ENCODE results near the gene ZBTB34.

Gene ZBTB34

DNA sequence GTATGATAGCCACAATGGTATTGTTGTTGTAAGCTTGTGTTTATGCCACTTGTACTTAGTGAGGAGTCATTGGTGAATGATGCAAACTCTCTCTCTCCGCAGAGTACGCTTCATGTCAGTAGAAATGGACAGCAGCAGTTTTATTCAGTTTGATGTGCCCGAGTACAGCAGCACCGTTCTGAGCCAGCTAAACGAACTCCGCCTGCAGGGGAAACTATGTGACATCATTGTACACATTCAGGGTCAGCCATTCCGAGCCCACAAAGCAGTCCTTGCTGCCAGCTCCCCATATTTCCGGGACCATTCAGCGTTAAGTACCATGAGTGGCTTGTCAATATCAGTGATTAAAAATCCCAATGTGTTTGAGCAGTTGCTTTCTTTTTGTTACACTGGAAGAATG, 18.8 kb downstream of the ZBTB34 start:
- Mint-ChIP-seq H3K9me3 (no peaks in the 10 kb centered on the region), H3K27me3 (no peaks in the 10 kb centered on the region), H3K36me3 (ENCODE audit: low read depth) (peaks cover 46% of the 10 kb centered on the region), H3K4me3 (no peak overlapping the region), H3K27ac (no peak overlapping the region), H3K4me1 (ENCODE audit: low read depth) (peaks cover 24% of the 10 kb centered on the region)
- DNase-seq = no peak

DNA sequence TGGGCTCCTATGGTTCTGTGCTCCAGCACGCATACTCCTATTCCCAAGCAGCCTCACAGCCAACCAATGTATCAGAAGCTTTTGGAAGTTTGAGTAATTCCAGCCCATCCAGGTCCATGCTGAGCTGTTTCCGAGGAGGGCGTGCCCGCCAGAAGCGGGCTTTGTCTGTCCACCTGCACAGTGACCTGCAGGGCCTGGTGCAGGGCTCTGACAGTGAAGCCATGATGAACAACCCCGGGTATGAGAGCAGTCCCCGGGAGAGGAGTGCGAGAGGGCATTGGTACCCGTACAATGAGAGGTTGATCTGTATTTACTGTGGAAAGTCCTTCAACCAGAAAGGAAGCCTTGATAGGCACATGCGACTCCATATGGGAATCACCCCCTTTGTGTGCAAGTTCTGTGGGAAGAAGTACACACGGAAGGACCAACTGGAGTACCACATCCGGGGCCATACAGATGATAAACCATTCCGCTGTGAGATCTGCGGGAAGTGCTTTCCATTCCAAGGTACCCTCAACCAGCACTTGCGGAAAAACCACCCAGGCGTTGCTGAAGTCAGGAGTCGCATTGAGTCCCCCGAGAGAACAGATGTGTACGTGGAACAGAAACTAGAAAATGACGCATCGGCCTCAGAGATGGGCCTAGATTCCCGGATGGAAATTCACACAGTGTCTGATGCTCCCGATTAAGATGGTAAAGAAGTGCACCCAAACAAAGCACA, 19.9 kb downstream of the ZBTB34 start:
- DNase-seq = no peak
- no peak overlapping the region for H3K27ac Mint-ChIP-seq
- peaks cover 46% of the 10 kb centered on the region for H3K36me3 Mint-ChIP-seq (ENCODE audit: low read depth)
- no peaks in the 10 kb centered on the region for H3K9me3 Mint-ChIP-seq
- no peaks in the 10 kb centered on the region for H3K27me3 Mint-ChIP-seq
- H3K4me1 Mint-ChIP-seq (ENCODE audit: low read depth) = peaks cover 21% of the 10 kb centered on the region
- H3K4me3 Mint-ChIP-seq = no peak overlapping the region

DNA sequence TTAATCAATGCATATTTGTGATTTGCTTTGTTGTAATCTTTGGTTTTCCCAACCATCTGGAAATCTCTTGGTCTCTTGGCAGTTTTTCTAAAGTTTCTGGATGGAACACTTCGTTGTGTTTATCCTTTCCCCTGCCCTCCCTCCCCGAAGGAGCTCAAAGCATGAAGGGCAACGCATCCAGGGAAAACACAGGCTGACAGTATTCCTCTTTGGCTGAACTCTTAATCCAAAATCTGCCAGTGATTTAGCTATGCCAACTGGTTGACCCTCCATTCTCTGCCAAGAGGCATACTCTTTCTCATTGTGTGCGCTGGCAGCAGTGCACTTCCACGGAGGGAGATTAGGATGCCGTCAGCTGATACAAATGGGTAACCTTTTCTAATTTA, 20.5 kb downstream of the ZBTB34 start:
- Mint-ChIP-seq H3K27me3 (no peaks in the 10 kb centered on the region), H3K4me1 (ENCODE audit: low read depth) (peaks cover 18% of the 10 kb centered on the region), H3K27ac (no peak overlapping the region), H3K9me3 (no peaks in the 10 kb centered on the region), H3K4me3 (no peak overlapping the region), H3K36me3 (ENCODE audit: low read depth) (peaks cover 49% of the 10 kb centered on the region)
- no peak for DNase-seq

DNA sequence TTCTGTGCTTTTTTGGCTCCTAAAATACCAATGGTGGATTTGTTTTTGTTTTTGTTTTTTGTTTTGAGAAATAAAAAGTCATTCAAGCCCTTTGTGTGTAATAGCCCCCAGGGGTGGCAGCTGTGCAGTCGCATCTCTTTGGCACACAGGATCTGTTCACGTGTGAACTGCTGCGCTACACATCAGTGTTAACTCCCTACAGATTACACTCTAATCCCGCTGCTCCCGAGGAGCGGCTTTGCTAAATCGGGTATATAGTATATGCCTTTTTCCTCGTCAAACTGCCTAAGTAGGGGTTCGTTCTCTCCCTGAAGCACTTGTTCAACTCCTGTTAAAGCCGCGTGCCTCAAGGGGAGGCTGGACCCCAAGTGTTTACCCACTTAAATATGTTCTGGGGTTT, 22.3 kb downstream of the ZBTB34 start:
- Mint-ChIP-seq H3K36me3 (ENCODE audit: low read depth) (peaks cover 48% of the 10 kb centered on the region), H3K27me3 (no peaks in the 10 kb centered on the region), H3K4me3 (no peak overlapping the region), H3K9me3 (no peaks in the 10 kb centered on the region), H3K4me1 (ENCODE audit: low read depth) (peaks cover 3% of the 10 kb centered on the region), H3K27ac (no peak overlapping the region)
- no peak for DNase-seq

DNA sequence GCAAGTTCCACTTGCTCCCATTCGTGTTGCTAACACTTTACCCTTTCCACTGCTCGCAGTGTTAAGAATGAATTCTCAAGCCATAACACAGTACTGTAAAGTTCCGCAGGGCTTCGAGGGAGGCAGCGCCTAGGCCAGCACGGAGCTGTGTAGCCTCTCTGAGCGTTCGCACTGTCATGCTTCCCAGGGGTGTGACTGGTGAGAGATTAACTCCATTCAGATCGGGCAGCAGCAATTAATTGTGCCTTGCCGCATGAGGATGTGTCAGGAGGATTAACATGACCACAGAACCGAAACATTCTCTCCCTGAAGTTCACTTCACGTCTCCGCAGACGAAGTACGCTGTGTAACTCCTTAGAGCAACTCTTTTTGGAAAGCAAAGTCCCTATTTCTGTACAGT, 23.2 kb downstream of the ZBTB34 start:
- no peak for DNase-seq
- H3K27me3 Mint-ChIP-seq = no peaks in the 10 kb centered on the region
- H3K4me1 Mint-ChIP-seq (ENCODE audit: low read depth) = peaks cover 2% of the 10 kb centered on the region
- no peaks in the 10 kb centered on the region for H3K9me3 Mint-ChIP-seq
- H3K4me3 Mint-ChIP-seq = no peak overlapping the region
- no peak overlapping the region for H3K27ac Mint-ChIP-seq
- H3K36me3 Mint-ChIP-seq (ENCODE audit: low read depth) = peaks cover 44% of the 10 kb centered on the region

DNA sequence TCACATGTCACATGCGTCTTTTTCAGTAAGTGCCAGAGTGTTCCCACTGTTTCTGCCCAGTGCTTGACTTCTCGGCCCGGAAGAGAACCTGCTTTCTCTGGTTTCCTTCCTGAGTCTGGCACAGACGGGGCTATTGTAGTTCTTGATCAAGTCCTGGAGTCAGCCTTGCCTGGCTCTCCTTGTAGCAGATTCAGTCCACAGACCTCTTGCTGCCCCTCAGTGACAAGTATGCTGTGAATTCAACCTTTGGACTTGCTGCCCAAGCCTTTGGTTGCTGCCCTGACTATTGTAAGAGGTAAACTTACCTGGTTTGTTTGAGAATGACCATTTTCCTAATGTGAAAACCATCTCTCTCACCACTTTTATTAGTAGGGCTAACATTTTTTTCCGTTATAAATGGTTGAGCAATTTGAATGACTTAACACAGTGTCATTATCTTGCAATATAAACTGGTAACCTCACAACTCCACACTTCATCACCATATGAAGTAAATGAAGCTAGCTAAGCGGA, 24.7 kb downstream of the ZBTB34 start:
- H3K4me3 Mint-ChIP-seq = no peak overlapping the region
- H3K36me3 Mint-ChIP-seq (ENCODE audit: low read depth) = peaks cover 30% of the 10 kb centered on the region
- H3K27ac Mint-ChIP-seq = no peak overlapping the region
- no peaks in the 10 kb centered on the region for H3K9me3 Mint-ChIP-seq
- no peak for DNase-seq
- H3K27me3 Mint-ChIP-seq = no peaks in the 10 kb centered on the region
- peaks cover 2% of the 10 kb centered on the region for H3K4me1 Mint-ChIP-seq (ENCODE audit: low read depth)

DNA sequence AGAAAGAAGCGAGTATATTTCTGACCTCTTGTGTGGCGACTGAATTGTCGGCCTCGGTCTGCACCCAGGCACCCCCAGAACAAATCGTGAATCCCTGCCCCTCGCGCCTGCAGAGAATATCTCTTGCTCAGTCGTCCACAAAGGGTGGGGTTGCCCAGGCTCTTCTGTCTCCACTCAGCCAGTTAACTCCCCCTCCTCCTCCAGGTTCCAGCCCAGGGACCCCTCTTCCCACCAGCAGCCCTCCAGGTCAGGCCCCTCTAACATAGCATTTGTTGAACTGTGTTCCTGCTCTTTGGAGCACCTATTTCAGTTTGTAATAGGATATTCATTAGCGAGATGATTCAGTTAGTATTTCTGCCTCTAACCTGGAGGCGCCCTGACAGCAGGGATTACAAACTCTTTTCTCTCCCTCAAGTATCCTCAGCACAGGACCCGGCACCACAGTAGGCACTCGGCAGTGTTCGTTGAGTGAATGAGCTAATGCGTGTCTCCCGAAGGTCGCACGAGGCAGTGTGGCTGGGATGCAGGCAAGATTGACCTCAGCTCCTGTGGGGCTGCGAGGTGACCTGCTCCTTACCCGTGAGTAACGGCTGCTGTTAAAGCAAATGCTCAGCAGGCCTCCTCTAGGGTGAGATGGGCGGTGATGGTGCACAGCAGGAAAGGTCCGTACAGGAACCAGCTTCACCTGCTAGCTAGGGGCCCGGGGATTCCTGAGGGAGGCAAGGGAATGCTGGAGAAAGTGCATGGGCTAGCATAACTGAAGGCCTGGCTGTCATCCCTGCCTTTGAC, 25.8 kb downstream of the ZBTB34 start:
- Mint-ChIP-seq H3K27ac (no peak overlapping the region), H3K27me3 (no peaks in the 10 kb centered on the region)

DNA sequence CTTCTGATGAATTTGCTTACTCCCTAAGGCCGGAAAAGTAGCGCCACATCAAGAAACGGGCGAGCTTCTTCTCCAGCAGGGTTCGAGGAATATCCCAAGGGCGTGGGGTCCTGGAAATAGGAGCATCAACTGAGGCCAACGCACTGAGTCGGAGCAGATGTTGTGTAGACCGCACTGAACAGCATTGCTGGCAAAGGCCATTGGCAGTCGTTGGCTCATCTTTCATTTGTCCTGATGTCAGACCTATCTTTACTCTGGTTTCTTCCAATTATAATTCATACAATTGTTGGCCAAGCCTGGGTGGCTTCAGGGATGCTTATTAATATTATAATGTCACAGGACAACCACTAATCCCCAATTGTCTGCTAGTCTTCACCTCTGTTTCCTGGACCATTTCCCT, 26.5 kb downstream of the ZBTB34 start:
- H3K9me3 Mint-ChIP-seq = no peaks in the 10 kb centered on the region
- no peaks in the 10 kb centered on the region for H3K4me1 Mint-ChIP-seq (ENCODE audit: low read depth)
- no peak for DNase-seq
- no peak overlapping the region for H3K27ac Mint-ChIP-seq
- no peak overlapping the region for H3K4me3 Mint-ChIP-seq
- H3K36me3 Mint-ChIP-seq (ENCODE audit: low read depth) = peaks cover 16% of the 10 kb centered on the region
- H3K27me3 Mint-ChIP-seq = no peaks in the 10 kb centered on the region

More for the DNA sequence above, 25.8 kb downstream of the ZBTB34 start:
- Mint-ChIP-seq H3K9me3 (no peaks in the 10 kb centered on the region), H3K4me3 (no peak overlapping the region), H3K36me3 (ENCODE audit: low read depth) (peaks cover 21% of the 10 kb centered on the region), H3K4me1 (ENCODE audit: low read depth) (peaks cover 2% of the 10 kb centered on the region)
- DNase-seq = no peak

DNA sequence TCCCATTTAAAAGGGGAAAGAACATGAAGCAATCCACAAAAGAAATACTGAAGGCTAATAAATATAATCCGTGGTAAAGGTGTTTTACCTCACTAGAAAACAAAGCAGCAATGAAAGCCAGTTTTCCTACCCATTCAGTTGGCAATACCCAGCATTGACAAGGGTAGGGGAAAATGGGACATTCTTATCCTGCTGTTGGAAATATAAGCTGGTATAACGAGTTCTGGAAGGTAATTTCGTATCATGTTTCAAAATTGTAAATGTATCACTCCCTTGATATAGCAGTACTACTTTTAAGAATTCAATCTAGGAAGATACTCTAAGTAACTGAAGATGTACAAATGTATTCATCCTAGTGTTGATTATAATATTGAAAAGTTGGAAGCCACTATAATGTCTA, 31.2 kb downstream of the ZBTB34 start:
- no peaks in the 10 kb centered on the region for H3K36me3 Mint-ChIP-seq (ENCODE audit: low read depth)
- H3K27me3 Mint-ChIP-seq = no peaks in the 10 kb centered on the region
- no peaks in the 10 kb centered on the region for H3K4me1 Mint-ChIP-seq (ENCODE audit: low read depth)
- H3K4me3 Mint-ChIP-seq = no peak overlapping the region
- H3K9me3 Mint-ChIP-seq = no peaks in the 10 kb centered on the region
- DNase-seq = no peak
- no peak overlapping the region for H3K27ac Mint-ChIP-seq

DNA sequence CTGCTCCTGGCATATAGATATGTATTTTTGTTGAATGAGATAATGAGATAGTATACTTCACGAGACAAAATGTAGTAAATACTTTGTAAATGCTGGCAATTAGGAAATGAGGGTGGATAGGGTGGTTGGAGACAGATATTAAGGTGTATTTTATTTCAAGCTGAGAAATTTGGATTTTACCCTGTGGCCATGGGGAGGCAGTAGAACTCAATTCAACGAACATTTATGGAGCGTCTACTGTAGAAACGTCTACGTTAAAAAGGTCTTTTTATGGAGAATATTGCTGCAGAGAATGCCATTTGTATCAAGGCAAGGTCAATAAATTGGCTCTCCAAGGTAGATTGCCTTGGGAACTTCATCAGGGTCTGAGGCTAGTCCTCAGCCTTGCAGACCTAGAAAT, 32.6 kb downstream of the ZBTB34 start:
- no peak for DNase-seq
- H3K27me3 Mint-ChIP-seq = peaks cover 4% of the 10 kb centered on the region
- H3K4me3 Mint-ChIP-seq = no peak overlapping the region
- no peaks in the 10 kb centered on the region for H3K4me1 Mint-ChIP-seq (ENCODE audit: low read depth)
- H3K27ac Mint-ChIP-seq = no peak overlapping the region
- H3K9me3 Mint-ChIP-seq = no peaks in the 10 kb centered on the region
- no peaks in the 10 kb centered on the region for H3K36me3 Mint-ChIP-seq (ENCODE audit: low read depth)

DNA sequence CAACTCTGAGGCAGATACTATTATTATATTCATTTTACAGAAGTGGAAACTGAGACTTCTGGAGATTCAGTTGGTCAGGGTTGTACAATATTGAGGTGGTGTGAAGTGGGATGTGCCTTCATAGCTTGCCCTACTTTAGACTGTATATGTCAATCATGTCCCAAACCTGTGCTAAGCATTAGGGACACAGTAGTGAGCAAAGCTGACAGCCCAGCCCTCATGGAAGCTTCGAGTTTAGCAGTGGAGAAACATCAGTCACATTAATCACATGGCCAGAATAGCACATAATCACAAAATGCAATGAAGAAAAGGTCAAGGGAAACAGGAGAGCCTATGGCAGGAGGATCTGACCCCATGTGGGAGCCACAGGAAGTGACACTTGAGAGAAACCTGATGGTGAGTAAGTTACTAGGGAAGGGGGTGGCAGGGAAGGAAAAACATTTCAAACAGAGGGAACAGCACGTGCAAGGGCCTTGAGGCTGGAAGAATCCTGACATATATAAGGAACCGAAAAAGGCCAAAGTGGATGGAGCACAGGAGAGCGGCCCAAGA, 33.7 kb downstream of the ZBTB34 start:
- Mint-ChIP-seq H3K4me3 (no peak overlapping the region), H3K27ac (no peak overlapping the region), H3K27me3 (peaks cover 4% of the 10 kb centered on the region), H3K9me3 (no peaks in the 10 kb centered on the region), H3K4me1 (ENCODE audit: low read depth) (no peaks in the 10 kb centered on the region), H3K36me3 (ENCODE audit: low read depth) (no peaks in the 10 kb centered on the region)
- no peak for DNase-seq

DNA sequence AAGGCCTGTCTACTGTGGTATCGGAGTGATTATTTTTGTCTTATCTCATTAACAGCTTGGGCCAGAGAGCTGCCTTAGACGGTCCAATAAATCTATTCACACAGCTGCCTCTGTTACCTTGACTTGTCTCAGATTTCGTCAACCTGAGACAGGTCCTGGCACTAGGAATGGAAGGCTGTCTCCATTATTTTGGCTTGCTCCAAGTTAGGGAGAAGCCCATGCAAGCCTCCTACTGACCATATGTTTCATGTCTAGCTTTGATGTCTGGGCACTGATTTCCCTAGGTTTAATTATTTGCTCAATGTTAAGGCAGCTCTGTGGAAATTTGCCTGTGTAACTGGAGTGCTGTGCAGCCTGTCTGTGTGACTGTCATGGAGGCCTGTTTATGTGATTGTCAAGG, 41.8 kb downstream of the ZBTB34 start:
- no peaks in the 10 kb centered on the region for H3K4me1 Mint-ChIP-seq (ENCODE audit: low read depth)

DNA sequence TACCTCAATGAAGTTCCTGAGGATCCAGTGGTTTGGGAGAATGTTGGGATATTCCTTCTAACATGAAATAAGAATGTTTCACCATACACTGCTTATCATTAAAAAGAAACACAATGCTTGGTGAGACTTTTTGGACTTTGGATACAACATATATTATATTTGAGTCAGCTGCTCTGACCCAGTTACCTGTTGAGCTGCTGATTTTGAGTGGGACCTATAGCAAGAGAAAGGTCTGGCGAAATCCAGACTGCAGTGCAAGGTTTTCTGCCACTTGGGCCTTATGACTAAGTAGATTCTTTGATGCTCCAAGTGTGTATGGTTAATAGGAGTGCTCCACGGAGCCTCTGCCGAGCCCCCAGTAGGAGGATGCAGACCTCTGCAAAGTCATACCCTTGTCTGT, 44.1 kb downstream of the ZBTB34 start:
- no peaks in the 10 kb centered on the region for H3K4me1 Mint-ChIP-seq (ENCODE audit: low read depth)
- H3K27me3 Mint-ChIP-seq = no peaks in the 10 kb centered on the region
- H3K9me3 Mint-ChIP-seq = peaks cover 14% of the 10 kb centered on the region
- no peak overlapping the region for H3K27ac Mint-ChIP-seq
- no peak overlapping the region for H3K4me3 Mint-ChIP-seq
- DNase-seq = no peak
- no peaks in the 10 kb centered on the region for H3K36me3 Mint-ChIP-seq (ENCODE audit: low read depth)

More for the DNA sequence above, 41.8 kb downstream of the ZBTB34 start:
- Mint-ChIP-seq H3K9me3 (peaks cover 14% of the 10 kb centered on the region), H3K27me3 (peaks cover 4% of the 10 kb centered on the region), H3K36me3 (ENCODE audit: low read depth) (no peaks in the 10 kb centered on the region), H3K27ac (no peak overlapping the region), H3K4me3 (no peak overlapping the region)
- no peak for DNase-seq

DNA sequence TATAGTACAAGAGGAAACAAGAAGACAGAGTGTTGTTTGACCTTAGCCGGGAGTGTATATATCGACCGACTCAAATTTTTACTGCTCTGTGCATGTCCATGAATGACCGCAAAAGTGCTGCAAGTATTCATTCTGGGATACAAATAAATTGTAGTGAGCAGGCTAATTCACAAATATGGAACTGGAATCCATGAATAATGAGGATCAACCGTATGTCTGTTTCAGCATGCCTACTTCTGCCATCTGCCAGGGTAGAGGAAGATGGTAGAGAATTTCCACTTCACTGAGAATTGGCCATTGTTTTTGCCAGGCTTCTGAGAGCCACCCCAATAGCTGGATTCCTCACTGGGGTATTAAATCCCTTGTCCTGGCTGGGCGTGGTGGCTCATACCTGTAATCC, 45.7 kb downstream of the ZBTB34 start:
- no peak for DNase-seq
- H3K9me3 Mint-ChIP-seq = peaks cover 10% of the 10 kb centered on the region

DNA sequence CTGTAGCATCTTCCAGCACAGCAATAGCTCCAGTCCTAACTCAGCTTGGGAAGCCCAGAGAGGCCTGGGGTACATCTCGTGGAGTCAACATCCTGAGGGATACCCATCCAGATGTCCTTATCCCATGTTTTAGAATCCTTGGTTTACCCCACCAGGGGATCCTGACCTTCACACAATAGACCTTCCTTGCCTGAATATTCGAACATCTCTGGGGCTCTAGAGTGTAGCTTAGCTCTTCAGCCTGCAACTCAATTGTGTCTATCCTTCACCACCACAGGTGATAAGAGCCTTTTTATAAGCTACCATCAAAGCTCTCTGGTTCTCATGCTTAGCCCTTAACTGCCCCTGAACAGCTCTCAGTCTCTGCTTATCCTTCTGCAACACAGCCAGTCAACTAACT, 46.6 kb downstream of the ZBTB34 start:
- Mint-ChIP-seq H3K36me3 (ENCODE audit: low read depth) (no peaks in the 10 kb centered on the region), H3K27me3 (no peaks in the 10 kb centered on the region)

More for the DNA sequence above, 45.7 kb downstream of the ZBTB34 start:
- Mint-ChIP-seq H3K27ac (no peak overlapping the region), H3K36me3 (ENCODE audit: low read depth) (no peaks in the 10 kb centered on the region), H3K27me3 (no peaks in the 10 kb centered on the region), H3K4me1 (ENCODE audit: low read depth) (no peaks in the 10 kb centered on the region), H3K4me3 (no peak overlapping the region)

More for the DNA sequence above, 46.6 kb downstream of the ZBTB34 start:
- no peak for DNase-seq
- peaks cover 1% of the 10 kb centered on the region for H3K9me3 Mint-ChIP-seq
- no peaks in the 10 kb centered on the region for H3K4me1 Mint-ChIP-seq (ENCODE audit: low read depth)
- H3K4me3 Mint-ChIP-seq = no peak overlapping the region
- no peak overlapping the region for H3K27ac Mint-ChIP-seq
